ENCODE results near the gene RCAN2.

The RCAN2 gene

GRCh38 chr6:46203391-46204177, 287.7 kb downstream of the RCAN2 start:
- no peak for DNase-seq

GRCh38 chr6:46201702-46202101, 289.5 kb downstream of the RCAN2 start:
- no peak for DNase-seq

- DNase-seq = no peak
Observed at GRCh38 chr6:46199387-46199786, 291.9 kb downstream of the RCAN2 start.

GRCh38 chr6:46191961-46192360, 299.3 kb downstream of the RCAN2 start:
- no peak for DNase-seq

- no peak for DNase-seq
Observed at GRCh38 chr6:46190889-46191288, 300.4 kb downstream of the RCAN2 start.

- DNase-seq = no peak
Observed at GRCh38 chr6:46189726-46190125, 301.5 kb downstream of the RCAN2 start.

- no peak for DNase-seq
Observed at GRCh38 chr6:46186583-46186982, 304.7 kb downstream of the RCAN2 start.

GRCh38 chr6:46184114-46184513, 307.1 kb downstream of the RCAN2 start:
- DNase-seq = no peak

GRCh38 chr6:46175976-46176375, 315.3 kb downstream of the RCAN2 start:
- no peak for DNase-seq

GRCh38 chr6:46175446-46175845, 315.8 kb downstream of the RCAN2 start:
- no peak for DNase-seq

- DNase-seq = no peak
Observed at GRCh38 chr6:46174904-46175303, 316.3 kb downstream of the RCAN2 start.

- DNase-seq = no peak
Observed at GRCh38 chr6:46172176-46172575, 319.1 kb downstream of the RCAN2 start.
